ENCODE measurements around the gene NR6A1.

The NR6A1 gene

GRCh38 chr9:124570942-124571666, 200.0 kb downstream of the NR6A1 start:
- TF ChIP-seq CTCF (IDR thresholded peaks at IDR 0.05) (no peak), ZFX (IDR thresholded peaks at IDR 0.05; ENCODE audit: borderline replicate concordance) (no peak)
- no peak overlapping the region for H3K27ac ChIP-seq

- no peak overlapping the region for H3K27ac ChIP-seq
- no peak for TF ChIP-seq ZFX (IDR thresholded peaks at IDR 0.05; ENCODE audit: borderline replicate concordance)
- no peak for TF ChIP-seq CTCF (IDR thresholded peaks at IDR 0.05)
Measured at GRCh38 chr9:124569942-124570341, 201.2 kb downstream of the NR6A1 start.

- no peak for TF ChIP-seq ZFX (IDR thresholded peaks at IDR 0.05; ENCODE audit: borderline replicate concordance)
- no peak for TF ChIP-seq CTCF (IDR thresholded peaks at IDR 0.05)
- H3K27ac ChIP-seq, result no peak overlapping the region
Measured at GRCh38 chr9:124567362-124567761, 203.7 kb downstream of the NR6A1 start.

- no peak overlapping the region for H3K27ac ChIP-seq
- TF ChIP-seq CTCF (IDR thresholded peaks at IDR 0.05) (no peak), ZFX (IDR thresholded peaks at IDR 0.05; ENCODE audit: borderline replicate concordance) (no peak)
Measured at GRCh38 chr9:124562328-124562727, 208.8 kb downstream of the NR6A1 start.

- H3K27ac ChIP-seq, result no peak overlapping the region
- no peak for TF ChIP-seq CTCF (IDR thresholded peaks at IDR 0.05)
- no peak for TF ChIP-seq ZFX (IDR thresholded peaks at IDR 0.05; ENCODE audit: borderline replicate concordance)
Measured at GRCh38 chr9:124559871-124560270, 211.2 kb downstream of the NR6A1 start.

- no peak for TF ChIP-seq ZFX (IDR thresholded peaks at IDR 0.05; ENCODE audit: borderline replicate concordance)
- TF ChIP-seq CTCF (IDR thresholded peaks at IDR 0.05), result no peak
- no peak overlapping the region for H3K27ac ChIP-seq
Measured at GRCh38 chr9:124558777-124559470, 212.2 kb downstream of the NR6A1 start.

- TF ChIP-seq ZFX (IDR thresholded peaks at IDR 0.05; ENCODE audit: borderline replicate concordance) (no peak), CTCF (IDR thresholded peaks at IDR 0.05) (no peak)
- H3K27ac ChIP-seq, result no peak overlapping the region
Measured at GRCh38 chr9:124557895-124558294, 213.2 kb downstream of the NR6A1 start.

Data from 22Rv1 (cell line).